Measurements from ENCODE around the gene ZC3H14. TPM values are rescaled to one million over a fixed set of nuclear protein-coding genes. Genes with fewer than 3 reads are reported as not detected.

ZC3H14 gene
- total RNA-seq, 2 donors from 2014 or later, result 38.6 to 48.5 TPM

- TF ChIP-seq POLR2A (IDR thresholded peaks at IDR 0.05) (no peak), CTCF (IDR thresholded peaks at IDR 0.05) (no peak)
- no peaks in the 10 kb centered on the region for H3K27me3 ChIP-seq
- H3K9me3 ChIP-seq, result no peaks in the 10 kb centered on the region
- no peaks in the 10 kb centered on the region for H3K4me1 ChIP-seq
- no peak overlapping the region for H3K27ac ChIP-seq
- no peak for ATAC-seq
- intact Hi-C loops (cut with DNase I), result no loop called here
- DNase-seq, result no peak
- WGBS, 2 donors, result 65 to 77% methylated on average over 2 of the region's 2 CpGs
- no peak overlapping the region for H3K4me3 ChIP-seq
- H3K36me3 ChIP-seq (replicated peaks in 1 of 2; ENCODE audit: insufficient read depth in 1 of 2, low read depth in 2 of 2), result no peaks in the 10 kb centered on the region
Observed at GRCh38 chr14:88621100-88621499, 58.3 kb downstream of the ZC3H14 start.

GRCh38 chr14:88625671-88626070, 62.8 kb downstream of the ZC3H14 start:
- TF ChIP-seq POLR2A (IDR thresholded peaks at IDR 0.05), result no peak
- H3K27ac ChIP-seq, result no peak overlapping the region
- no peak overlapping the region for H3K4me3 ChIP-seq
- WGBS, 2 donors, result 91 to 93% methylated on average over 3 of the region's 3 CpGs
- ATAC-seq, result no peak
- H3K36me3 ChIP-seq (replicated peaks in 1 of 2; ENCODE audit: insufficient read depth in 1 of 2, low read depth in 2 of 2), result no peaks in the 10 kb centered on the region
- no peak for DNase-seq
- H3K4me1 ChIP-seq, result no peaks in the 10 kb centered on the region
- H3K27me3 ChIP-seq, result no peaks in the 10 kb centered on the region
- no peaks in the 10 kb centered on the region for H3K9me3 ChIP-seq
- intact Hi-C loops (cut with DNase I), result no loop called here

GRCh38 chr14:88628033-88628432, 65.2 kb downstream of the ZC3H14 start:
- DNase-seq (no peak), ATAC-seq (no peak)
- intact Hi-C loops (cut with DNase I), result no loop called here
- H3K4me3 ChIP-seq, result no peak overlapping the region
- TF ChIP-seq POLR2A (IDR thresholded peaks at IDR 0.05) (no peak), CTCF (IDR thresholded peaks at IDR 0.05) (no peak)
- H3K27ac ChIP-seq, result no peak overlapping the region
- H3K4me1 ChIP-seq, result no peaks in the 10 kb centered on the region
- no peaks in the 10 kb centered on the region for H3K36me3 ChIP-seq (replicated peaks in 1 of 2; ENCODE audit: insufficient read depth in 1 of 2, low read depth in 2 of 2)
- no peaks in the 10 kb centered on the region for H3K27me3 ChIP-seq
- no peaks in the 10 kb centered on the region for H3K9me3 ChIP-seq

- no peaks in the 10 kb centered on the region for H3K9me3 ChIP-seq
- H3K36me3 ChIP-seq (replicated peaks in 1 of 2; ENCODE audit: insufficient read depth in 1 of 2, low read depth in 2 of 2), result no peaks in the 10 kb centered on the region
- no peak overlapping the region for H3K27ac ChIP-seq
- H3K27me3 ChIP-seq, result no peaks in the 10 kb centered on the region
- no peaks in the 10 kb centered on the region for H3K4me1 ChIP-seq
- no peak for ATAC-seq
- TF ChIP-seq CTCF (IDR thresholded peaks at IDR 0.05) (no peak), POLR2A (IDR thresholded peaks at IDR 0.05) (no peak)
- H3K4me3 ChIP-seq, result no peak overlapping the region
- DNase-seq, result no peak
- intact Hi-C loops (cut with DNase I), result no loop called here
Observed at GRCh38 chr14:88628462-88628861, 65.6 kb downstream of the ZC3H14 start.

GRCh38 chr14:88630565-88630964, 67.7 kb downstream of the ZC3H14 start:
- no peak overlapping the region for H3K27ac ChIP-seq
- no peaks in the 10 kb centered on the region for H3K4me1 ChIP-seq
- no peaks in the 10 kb centered on the region for H3K36me3 ChIP-seq (replicated peaks in 1 of 2; ENCODE audit: insufficient read depth in 1 of 2, low read depth in 2 of 2)
- ATAC-seq (peak; percentile 50), DNase-seq (no peak)
- no peak overlapping the region for H3K4me3 ChIP-seq
- TF ChIP-seq CTCF (IDR thresholded peaks at IDR 0.05) (no peak), POLR2A (IDR thresholded peaks at IDR 0.05) (no peak)
- no peaks in the 10 kb centered on the region for H3K9me3 ChIP-seq
- 77 to 84% methylated on average over 6 of the region's 6 CpGs for WGBS, 2 donors
- H3K27me3 ChIP-seq, result no peaks in the 10 kb centered on the region
- intact Hi-C loops (cut with DNase I), result no loop called here

All from body of pancreas (tissue), 4 donors.